HepG2 (cell line): Measurements from ENCODE around the gene GGT7. TPM values are rescaled to one million over a fixed set of nuclear protein-coding genes. Genes with fewer than 3 reads are reported as not detected.
A peak's percentile ranks its signal among the peaks of the same experiment; 100 is the strongest.
"Not testable (repeated sequence)": the region's sequence is repeated elsewhere in the genome, so short reads cannot be mapped to it uniquely, and the experiment has no call there.

Source experiments
- ATAC-seq: fragments of 200-7000 bp; cut with Tn5 transposase; 3 replicates; pipeline ENCODE4 v1.9.1; 2020; ENCODE audit warnings: mild to moderate bottlenecking, moderate library complexity
- BruUV-seq: library from RNA; stranded (reverse); fragments of 400-500 nt; replicated peaks from 2 replicates; lab custom pipeline; 2021; lab: Mats Ljungman, UMichigan
- CTCF ChIA-PET: fragments of 300-600 bp; formaldehyde crosslinking; extraction: SDS; loops from one replicate; lab custom pipeline; 2021; ENCODE audit warnings: low total read pairs, inconsistent platforms, low intra/inter-chr PET ratio; lab: Yijun Ruan, JAX
- POLR2A ChIA-PET: fragments of 350-600 bp; sonication (Branson Sonifier 250); formaldehyde crosslinking; loops from one replicate; lab custom pipeline; 2020; ENCODE audit warnings: antibody characterized with exemption, inconsistent platforms; lab: Yijun Ruan, JAX
- DNase-seq: peaks from one replicate; pipeline ENCODE4 v3.0.0-alpha.2; 2015; ENCODE audit warnings: low spot score
- FAIRE-seq: peaks from 3 replicates; lab custom pipeline; 2011; peaks lifted over from hg19 to GRCh38; lab: Jason Lieb, UNC
- H2AFZ ChIP-seq: one replicate; pipeline ENCODE4 v1.6.1; 2011; ENCODE audit warnings: low read length, inconsistent platforms
- H3K27ac ChIP-seq: fragments of 300-600 bp; 3 replicates; pipeline ENCODE4 v1.8.0; 2011; ENCODE audit warnings: mixed run types, mild to moderate bottlenecking, mixed read lengths, low read length, inconsistent platforms; ENCODE audit not compliant: insufficient read depth; ENCODE audit errors: extremely low read length
- H3K27me3 ChIP-seq, 2 experiments: fragments of 200-600 bp in 1 of 2; 2 replicates in 1 of 2; 3 replicates in 1 of 2; pipeline versions ENCODE4 v1.6.0 to v1.8.0; 2011; ENCODE audit warnings: low read length in 2 of 2, mild to moderate bottlenecking in 2 of 2, moderate library complexity in 2 of 2, inconsistent platforms in 1 of 2; ENCODE audit not compliant: insufficient read depth in 2 of 2, control insufficient read depth in 1 of 2
- H3K36me3 ChIP-seq, 2 experiments: fragments of 200-600 bp in 1 of 2; replicated peaks in 1 of 2; 2 replicates in 1 of 2; 3 replicates in 1 of 2; pipeline versions ENCODE4 v1.5.1 to v1.8.0; 2011; ENCODE audit warnings: low read length in 2 of 2, inconsistent platforms in 1 of 2; ENCODE audit not compliant: insufficient read depth in 2 of 2, control insufficient read depth in 1 of 2
- H3K4me1 ChIP-seq: 2 replicates; pipeline ENCODE4 v1.5.1; 2012; ENCODE audit warnings: low read length, inconsistent platforms; ENCODE audit not compliant: insufficient read depth
- H3K4me2 ChIP-seq: 2 replicates; pipeline ENCODE4 v1.6.0; 2011; ENCODE audit warnings: low read depth, low read length, inconsistent platforms
- H3K4me3 ChIP-seq, 3 experiments: fragments of 200-600 bp in 1 of 3; sonication (generic), shearing (Covaris generic) in 1 of 3; replicated peaks in 1 of 3; 2 replicates each; pipeline ENCODE4 v1.5.1; 2011 to 2016; ENCODE audit warnings: low read length in 3 of 3, inconsistent platforms in 2 of 3, low read depth in 2 of 3, mild to moderate bottlenecking in 2 of 3, control low read depth in 1 of 3, mixed read lengths in 1 of 3; ENCODE audit not compliant: insufficient read depth in 1 of 3
- H3K79me2 ChIP-seq: one replicate; pipeline ENCODE4 v1.6.1; 2011; ENCODE audit warnings: low read length, inconsistent platforms; ENCODE audit not compliant: insufficient read depth
- H3K9ac ChIP-seq: 2 replicates; pipeline ENCODE4 v1.6.0; 2011; ENCODE audit warnings: mild to moderate bottlenecking, low read depth, low read length, inconsistent platforms; ENCODE audit not compliant: insufficient read depth
- H3K9me3 ChIP-seq: 2 replicates; pipeline ENCODE4 v1.5.1; 2012; ENCODE audit warnings: mild to moderate bottlenecking, low read length
- H4K20me1 ChIP-seq: 2 replicates; pipeline ENCODE4 v1.6.0; 2011; ENCODE audit warnings: inconsistent platforms, mild to moderate bottlenecking, low read length, moderate library complexity; ENCODE audit not compliant: insufficient read depth
- ELF1 ChIP-seq: sonication (generic); formaldehyde crosslinking; IDR thresholded peaks from 2 replicates; pipeline ENCODE4 v1.4.0; 2020; ENCODE audit warnings: missing genetic modification reagents
- GTF3A ChIP-seq: sonication (generic); formaldehyde crosslinking; conservative IDR thresholded peaks from 2 replicates; pipeline ENCODE4 v1.4.0; 2020; ENCODE audit warnings: mild to moderate bottlenecking, missing genetic modification reagents
- HOMEZ ChIP-seq: IDR thresholded peaks from 2 replicates; pipeline ENCODE4 v1.6.1; 2016; ENCODE audit warnings: low read depth
- POGZ ChIP-seq: sonication (generic); formaldehyde crosslinking; IDR thresholded peaks from 2 replicates; pipeline ENCODE4 v1.4.0; 2020; ENCODE audit warnings: mild to moderate bottlenecking, missing genetic modification reagents
- ZNF101 ChIP-seq: sonication (generic); formaldehyde crosslinking; IDR thresholded peaks from 2 replicates; pipeline ENCODE4 v1.4.0; 2020; ENCODE audit warnings: mild to moderate bottlenecking, low read depth, missing genetic modification reagents, borderline replicate concordance
- ZNF121 ChIP-seq: sonication (generic); formaldehyde crosslinking; IDR thresholded peaks from 2 replicates; pipeline ENCODE4 v1.5.0; 2020; ENCODE audit warnings: mild to moderate bottlenecking, missing genetic modification reagents
- ZNF20 ChIP-seq: sonication (generic); formaldehyde crosslinking; IDR thresholded peaks from 2 replicates; pipeline ENCODE4 v1.4.0; 2020; ENCODE audit warnings: mild to moderate bottlenecking, moderate library complexity, missing genetic modification reagents
- ZNF83 ChIP-seq: sonication (generic); formaldehyde crosslinking; IDR thresholded peaks from 2 replicates; pipeline ENCODE4 v1.4.0; 2020; ENCODE audit warnings: missing genetic modification reagents, mild to moderate bottlenecking, borderline replicate concordance
- WGBS: methylation state at CpG from one replicate; pipeline ENCODE4 v1.1.6; 2017; ENCODE audit warnings: low lambda C conversion rate; 5-methylcytosine and 5-hydroxymethylcytosine counted together
- in situ Hi-C: cut with HindIII; loops from 2 replicates; pipeline ENCODE4 v1.10.0; 2017; ENCODE audit warnings: low pct_unique_long_range_greater_than_20kb; ENCODE audit not compliant: extremely low pct_ligation_motif_present
- intact Hi-C: fragments of 100-400 bp; cut with micrococcal nuclease; formaldehyde crosslinking; loops from one replicate; pipeline ENCODE4 v1.10.0; 2022; ENCODE audit not compliant: unreplicated experiment
- polyA plus RNA-seq, 8 experiments: library from polyadenylated mRNA; depleted of rRNA in 3 of 8; stranded (reverse) in 7 of 8; unstranded in 1 of 8; fragments of >200 nt; fragmentation: Illumina TruSeq in 4 of 8; extraction: Trizol in 4 of 8; gene quantifications; 2 replicates each; pipeline versions ENCODE4 v1.2.1 to v1.2.3, GENCODE V29; 2011 to 2016; ENCODE audit warnings: low read depth in 4 of 8, missing spikeins in 1 of 8, mixed read lengths in 1 of 8; ENCODE audit not compliant: insufficient read depth in 1 of 8
- total RNA-seq, 5 experiments: library from RNA; depleted of rRNA; stranded (reverse); fragments of >200 nt; fragmentation: Illumina TruSeq; extraction: Trizol; gene quantifications; 2 replicates each; pipeline ENCODE4 v1.2.3, GENCODE V29; 2016; ENCODE audit warnings: low read depth in 1 of 5

GGT7 gene
- total and polyA plus RNA-seq, 2 of the 13 experiments (the other 11 are each of a cell fraction or from before 2014, with no cell fraction given), result 6.6 to 23.0 TPM

- TF ChIP-seq ZNF101 (CRISPR knock-in tag) (no peak), GTF3A (no peak), POGZ (CRISPR knock-in tag) (0 out of 2 replicates have a peak, but pooled peaks have one; percentile 5), ELF1 (no peak), ZNF83 (no peak)
Measured at GRCh38 chr20:34808583-34808982, 64.1 kb downstream of the GGT7 start (continued).

- POLR2A ChIA-PET, result interaction anchor here (1.4 kb wide), 1 partner anchor 16 kb away, joined by 3 read pairs; no protein-coding TSS in a partner anchor
- intact Hi-C loops, CTCF ChIA-PET: not testable (repeated sequence)
Measured at GRCh38 chr20:34807944-34808465, 64.7 kb downstream of the GGT7 start.

GRCh38 chr20:34806255-34806654 lies 66.4 kb downstream of the GGT7 start:
- no peak for TF ChIP-seq HOMEZ

More at GRCh38 chr20:34807944-34808465, 64.7 kb downstream of the GGT7 start:
- H4K20me1 ChIP-seq, H2AFZ ChIP-seq, H3K27me3 ChIP-seq, H3K9me3 ChIP-seq, FAIRE-seq, H3K27ac ChIP-seq, ATAC-seq, H3K4me3 ChIP-seq, H3K4me2 ChIP-seq, DNase-seq, in situ Hi-C loops, H3K9ac ChIP-seq, BruUV-seq, H3K36me3 ChIP-seq: not testable (repeated sequence)
- H3K4me1 ChIP-seq, result peaks cover 22% of the 10 kb centered on the region
- 95% methylated on average over 8 of the region's 8 CpGs for WGBS
- H3K79me2 ChIP-seq, result peaks cover 69% of the 10 kb centered on the region
- TF ChIP-seq ZNF20 (CRISPR knock-in tag) (peak; percentile 8; the same call in 1 of the 2 replicates), ZNF121 (peak; percentile 77; the same call in 1 of the 2 replicates)

More at GRCh38 chr20:34806255-34806654, 66.4 kb downstream of the GGT7 start:
- Histone ChIP-seq H3K4me3 (no peak overlapping the region), H3K36me3 (peaks cover 2 to 9% of the 10 kb centered on the region in 2 experiments; a peak in 1 of 5 replicates), H3K9me3 (no peaks in the 10 kb centered on the region), H3K79me2 (peaks cover 68% of the 10 kb centered on the region), H3K27me3 (no peaks in the 10 kb centered on the region), H4K20me1 (0 out of 2 replicates have a peak, but pooled peaks cover 5% of the 10 kb centered on the region), H3K4me1 (peaks cover 22% of the 10 kb centered on the region), H3K9ac (no peak overlapping the region), H2AFZ (no peak overlapping the region), H3K27ac (peak overlapping the region; percentile 6), H3K4me2 (no peak overlapping the region)
- POLR2A ChIA-PET, result no interaction called here
- DNase-seq, result no peak
- ATAC-seq, result no peak
- CTCF ChIA-PET, result no interaction called here
- intact Hi-C loops (no loop called here), in situ Hi-C loops (no loop called here)
- TSS peak; percentile 33 for BruUV-seq
- FAIRE-seq, result no peak
